Endodermal cell (in vitro differentiated cells): ENCODE data around the gene HS1BP3. TPM values are rescaled to one million over a fixed set of nuclear protein-coding genes. Genes with fewer than 3 reads are reported as not detected.

ENCODE experiments used
- DNase-seq: peaks from one replicate; pipeline ENCODE4 v3.0.0-alpha.2; 2017
- H3K27ac ChIP-seq: 2 replicates; pipeline ENCODE4 v1.5.1; 2013; ENCODE audit warnings: mild to moderate bottlenecking, low read depth, low read length, moderate library complexity
- H3K27me3 ChIP-seq: 2 replicates; pipeline ENCODE4 v1.6.1; 2013; ENCODE audit warnings: mild to moderate bottlenecking, low read length, moderate library complexity; ENCODE audit not compliant: insufficient read depth, control insufficient read depth, poor library complexity, severe bottlenecking
- H3K36me3 ChIP-seq: 2 replicates; pipeline ENCODE4 v1.7.0; 2013; ENCODE audit warnings: mild to moderate bottlenecking, low read length, moderate library complexity; ENCODE audit not compliant: control insufficient read depth, insufficient read depth
- H3K4me1 ChIP-seq: one replicate; pipeline ENCODE4 v1.7.0; 2013; ENCODE audit warnings: low read length; ENCODE audit not compliant: control insufficient read depth, insufficient read depth
- H3K4me3 ChIP-seq: 2 replicates; pipeline ENCODE4 v1.5.1; 2013; ENCODE audit warnings: mild to moderate bottlenecking, low read length, moderate library complexity
- H3K9ac ChIP-seq: 2 replicates; pipeline ENCODE4 v1.6.1; 2013; ENCODE audit warnings: mild to moderate bottlenecking, low read length, moderate library complexity; ENCODE audit not compliant: poor library complexity, severe bottlenecking; ENCODE audit errors: extremely low read depth
- H3K9me3 ChIP-seq: 2 replicates; pipeline ENCODE4 v1.6.1; 2013; ENCODE audit warnings: mild to moderate bottlenecking, low read length, moderate library complexity; ENCODE audit not compliant: control insufficient read depth
- H3K27ac Mint-ChIP-seq: 2 replicates; pipeline ENCODE4 v1.8.0; 2020; ENCODE audit warnings: mixed read lengths
- H3K27me3 Mint-ChIP-seq: 2 replicates; pipeline ENCODE4 v1.8.0; 2021; ENCODE audit warnings: mild to moderate bottlenecking, mixed read lengths; ENCODE audit not compliant: insufficient read depth
- H3K36me3 Mint-ChIP-seq: 2 replicates; pipeline ENCODE4 v1.8.0; 2020; ENCODE audit warnings: low read depth, mixed read lengths
- H3K4me1 Mint-ChIP-seq: 2 replicates; pipeline ENCODE4 v1.8.0; 2020; ENCODE audit warnings: mixed read lengths
- H3K4me3 Mint-ChIP-seq: 2 replicates; pipeline ENCODE4 v1.8.0; 2020; ENCODE audit warnings: mild to moderate bottlenecking, moderate library complexity, mixed read lengths
- H3K9me3 Mint-ChIP-seq: 2 replicates; pipeline ENCODE4 v1.8.0; 2020; ENCODE audit warnings: mild to moderate bottlenecking, mixed read lengths
- CTCF ChIP-seq: fragments of 200-600 bp; sonication (generic); conservative IDR thresholded peaks from 2 replicates; pipeline ENCODE4 v1.5.0; 2021; ENCODE audit warnings: antibody characterized with exemption, mild to moderate bottlenecking
- WGBS, 2 experiments: methylation state at CpG; one replicate each; pipeline versions ENCODE4 v1.1.5 to v1.1.7; 2013; ENCODE audit warnings: missing lambda C conversion rate in 2 of 2, mixed read lengths in 1 of 2; ENCODE audit not compliant: insufficient coverage in 1 of 2, insufficient read length in 1 of 2; 5-methylcytosine and 5-hydroxymethylcytosine counted together
- total RNA-seq, 2 donors: library from RNA; stranded (reverse); fragmentation: NEBNext Ultra II Directional in 1 of 2; extraction: Animal tissue kit (Norgen Biotek cat#: 25700) in 1 of 2; gene quantifications; 2 replicates in 1 of 2; 3 replicates in 1 of 2; pipeline ENCODE4 v1.2.1, GENCODE V29; 2021

Gene HS1BP3
- total RNA-seq, 2 donors from 2014 or later = 23.0 to 26.2 TPM

- Histone ChIP-seq H3K27me3 (peaks cover 7% of the 10 kb centered on the region), H3K9ac (no peak overlapping the region), H3K36me3 (peaks cover 5% of the 10 kb centered on the region), H3K27ac (no peak overlapping the region), H3K9me3 (no peaks in the 10 kb centered on the region), H3K4me3 (no peak overlapping the region), H3K4me1 (no peaks in the 10 kb centered on the region)
- no peak for TF ChIP-seq CTCF
- Mint-ChIP-seq H3K9me3 (no peaks in the 10 kb centered on the region), H3K27ac (no peak overlapping the region), H3K36me3 (peaks cover 8% of the 10 kb centered on the region), H3K27me3 (peaks cover 1% of the 10 kb centered on the region), H3K4me3 (no peak overlapping the region), H3K4me1 (peaks cover 13% of the 10 kb centered on the region)
- DNase-seq = no peak
- WGBS, 2 experiments = 90 to 97% methylated on average over 5 to 8 of the region's 8 CpGs
Measured at GRCh38 chr2:20647738-20648137, 3.2 kb downstream of the HS1BP3 start.

- no peak overlapping the region for H3K4me3 Mint-ChIP-seq
- no peak for DNase-seq
- Histone ChIP-seq H3K27ac (no peak overlapping the region), H3K27me3 (peaks cover 2% of the 10 kb centered on the region), H3K36me3 (peaks cover 5% of the 10 kb centered on the region), H3K4me1 (no peaks in the 10 kb centered on the region), H3K4me3 (no peak overlapping the region), H3K9me3 (no peaks in the 10 kb centered on the region), H3K9ac (no peak overlapping the region)
- no peak for TF ChIP-seq CTCF
- WGBS, 2 experiments = 93 to 100% methylated on average over 2 to 3 of the region's 3 CpGs
- H3K36me3 Mint-ChIP-seq = peaks cover 8% of the 10 kb centered on the region
- H3K27ac Mint-ChIP-seq = no peak overlapping the region
- H3K27me3 Mint-ChIP-seq = no peaks in the 10 kb centered on the region
- H3K4me1 Mint-ChIP-seq = peaks cover 13% of the 10 kb centered on the region
- no peaks in the 10 kb centered on the region for H3K9me3 Mint-ChIP-seq
Measured at GRCh38 chr2:20647211-20647610, 3.7 kb downstream of the HS1BP3 start.

GRCh38 chr2:20646446-20646845, 4.5 kb downstream of the HS1BP3 start:
- Histone ChIP-seq H3K27ac (no peak overlapping the region), H3K9me3 (no peaks in the 10 kb centered on the region), H3K27me3 (no peaks in the 10 kb centered on the region), H3K36me3 (peaks cover 5% of the 10 kb centered on the region), H3K9ac (no peak overlapping the region), H3K4me3 (no peak overlapping the region), H3K4me1 (no peaks in the 10 kb centered on the region)
- no peak for TF ChIP-seq CTCF
- 90% methylated on average over 14 to 20 of the region's 20 CpGs for WGBS, 2 experiments
- H3K36me3 Mint-ChIP-seq = peaks cover 14% of the 10 kb centered on the region
- H3K4me1 Mint-ChIP-seq = peaks cover 13% of the 10 kb centered on the region
- no peaks in the 10 kb centered on the region for H3K9me3 Mint-ChIP-seq
- no peak overlapping the region for H3K4me3 Mint-ChIP-seq
- no peaks in the 10 kb centered on the region for H3K27me3 Mint-ChIP-seq
- no peak for DNase-seq
- no peak overlapping the region for H3K27ac Mint-ChIP-seq
